ENCODE results near the gene ABCF1.

The ABCF1 gene

DNA sequence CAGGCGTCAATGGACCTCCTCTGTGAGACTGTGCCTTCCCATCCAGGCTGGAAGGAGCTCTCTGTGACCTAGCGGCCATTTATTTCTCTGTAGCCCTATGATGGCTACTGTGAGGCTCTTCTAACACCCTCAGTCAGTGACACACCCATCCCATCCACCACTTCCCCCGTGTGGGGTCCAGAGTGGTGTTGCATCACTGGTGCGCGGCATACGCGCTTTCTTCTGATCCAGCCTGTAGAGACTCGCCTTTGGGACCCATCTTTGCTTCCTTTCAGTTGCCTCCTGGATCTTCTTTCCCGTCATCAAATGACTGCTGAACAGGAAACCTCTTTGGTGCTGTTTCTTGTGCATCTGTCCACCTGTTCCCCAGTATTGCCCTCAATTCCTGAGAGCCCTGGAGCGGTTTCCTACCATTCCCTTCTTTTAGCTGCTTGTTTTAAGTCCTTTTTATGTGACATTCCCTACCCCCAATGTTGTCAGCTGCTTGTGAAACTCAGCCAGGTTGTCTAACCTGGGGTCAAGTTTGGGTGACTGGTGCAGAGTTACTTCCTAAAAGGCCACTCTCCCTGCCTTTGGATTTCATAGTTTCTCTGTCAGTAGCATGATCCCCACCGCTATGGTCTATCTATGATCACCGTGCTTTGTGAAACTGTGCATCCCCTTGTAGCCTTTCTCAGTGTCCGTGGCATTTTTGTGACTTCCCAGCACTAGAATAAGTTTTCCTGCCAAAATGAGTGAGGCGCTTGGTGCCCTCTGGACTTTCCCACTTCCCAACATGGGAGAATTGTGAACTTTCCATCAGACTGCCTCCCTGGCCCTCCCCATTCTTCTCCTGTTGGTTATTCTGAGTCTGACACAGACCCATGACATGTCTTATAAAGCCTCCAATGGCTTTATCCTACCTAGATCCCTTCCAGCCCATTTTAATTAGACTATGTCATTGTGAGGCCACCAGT, 8.5 kb upstream of the ABCF1 start:
- H3K4me3 ChIP-seq (ENCODE audit: low read depth, low read length), result no peak overlapping the region
- TF ChIP-seq, protein P1, sequence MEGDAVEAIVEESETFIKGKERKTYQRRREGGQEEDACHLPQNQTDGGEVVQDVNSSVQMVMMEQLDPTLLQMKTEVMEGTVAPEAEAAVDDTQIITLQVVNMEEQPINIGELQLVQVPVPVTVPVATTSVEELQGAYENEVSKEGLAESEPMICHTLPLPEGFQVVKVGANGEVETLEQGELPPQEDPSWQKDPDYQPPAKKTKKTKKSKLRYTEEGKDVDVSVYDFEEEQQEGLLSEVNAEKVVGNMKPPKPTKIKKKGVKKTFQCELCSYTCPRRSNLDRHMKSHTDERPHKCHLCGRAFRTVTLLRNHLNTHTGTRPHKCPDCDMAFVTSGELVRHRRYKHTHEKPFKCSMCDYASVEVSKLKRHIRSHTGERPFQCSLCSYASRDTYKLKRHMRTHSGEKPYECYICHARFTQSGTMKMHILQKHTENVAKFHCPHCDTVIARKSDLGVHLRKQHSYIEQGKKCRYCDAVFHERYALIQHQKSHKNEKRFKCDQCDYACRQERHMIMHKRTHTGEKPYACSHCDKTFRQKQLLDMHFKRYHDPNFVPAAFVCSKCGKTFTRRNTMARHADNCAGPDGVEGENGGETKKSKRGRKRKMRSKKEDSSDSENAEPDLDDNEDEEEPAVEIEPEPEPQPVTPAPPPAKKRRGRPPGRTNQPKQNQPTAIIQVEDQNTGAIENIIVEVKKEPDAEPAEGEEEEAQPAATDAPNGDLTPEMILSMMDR (IDR thresholded peaks at IDR 0.05; ENCODE audit: control insufficient read depth, extremely low read depth, insufficient read depth), result no peak
- DNase-seq (ENCODE audit: low read depth), result no peak

DNA sequence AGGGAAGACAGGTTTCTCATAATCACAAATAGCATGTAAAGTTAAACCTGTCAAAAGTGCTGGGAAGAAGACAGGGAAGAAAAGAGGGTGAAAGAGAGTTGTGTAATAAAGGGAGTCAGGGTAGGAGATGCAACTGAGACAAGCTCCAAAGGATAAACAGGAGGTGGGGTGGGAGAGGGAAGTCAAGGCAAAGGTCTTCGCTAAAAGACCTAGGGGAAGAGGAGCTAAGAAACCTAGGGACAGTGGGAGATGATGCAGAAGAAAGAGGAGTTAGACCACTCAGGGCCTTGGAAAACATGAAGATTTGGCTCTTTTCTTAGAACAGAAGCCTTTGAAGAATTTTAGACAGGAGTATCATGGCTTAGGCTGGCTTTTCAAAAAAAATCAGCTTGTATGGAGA, 7.1 kb upstream of the ABCF1 start:
- H3K4me3 ChIP-seq (ENCODE audit: low read depth, low read length), result no peak overlapping the region
- no peak for DNase-seq (ENCODE audit: low read depth)
- TF ChIP-seq, protein P1 (IDR thresholded peaks at IDR 0.05; ENCODE audit: control insufficient read depth, extremely low read depth, insufficient read depth), result no peak

DNA sequence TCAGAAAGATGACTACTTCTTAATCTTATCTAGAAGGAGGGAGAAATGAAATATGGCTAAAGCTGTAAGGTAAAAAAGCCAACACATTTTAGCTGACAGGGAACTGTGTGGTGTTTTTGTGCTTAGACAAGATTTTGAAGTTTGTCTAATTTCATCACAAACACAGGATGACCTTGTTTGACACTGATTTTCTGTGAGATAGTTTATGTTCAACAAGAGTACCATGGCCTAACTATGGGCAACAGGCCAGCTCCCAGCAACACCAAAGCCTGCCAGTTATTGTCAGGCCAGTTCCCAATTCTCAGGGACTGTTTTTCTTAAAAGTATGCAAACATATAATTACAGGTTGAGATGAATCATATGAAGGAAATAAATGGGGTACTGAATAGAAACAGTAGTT, 5.5 kb upstream of the ABCF1 start:
- H3K4me3 ChIP-seq (ENCODE audit: low read depth, low read length), result no peak overlapping the region
- TF ChIP-seq, protein P1 (IDR thresholded peaks at IDR 0.05; ENCODE audit: control insufficient read depth, extremely low read depth, insufficient read depth), result no peak
- peak; percentile 49 for DNase-seq (ENCODE audit: low read depth)

DNA sequence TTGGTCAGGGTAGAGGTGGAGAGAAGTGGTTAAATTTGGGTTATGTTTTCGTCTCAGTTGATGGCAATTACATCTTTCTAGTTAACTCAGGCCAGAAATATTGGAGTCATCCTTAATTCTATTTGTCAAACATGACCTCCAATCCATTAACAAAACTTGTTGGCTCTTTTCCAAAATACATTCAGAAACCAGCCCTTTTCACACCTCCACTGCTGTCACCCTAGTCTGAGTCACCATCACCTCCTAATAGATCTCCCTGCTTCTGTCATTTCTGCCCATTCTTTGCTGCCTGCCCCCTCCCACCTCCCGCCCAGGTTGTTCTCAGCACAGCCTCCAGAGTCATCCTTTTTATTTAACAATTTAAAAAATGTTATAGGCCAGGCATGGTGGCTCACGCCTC, 3.0 kb upstream of the ABCF1 start:
- TF ChIP-seq, protein P1 (IDR thresholded peaks at IDR 0.05; ENCODE audit: control insufficient read depth, extremely low read depth, insufficient read depth), result no peak
- no peak overlapping the region for H3K4me3 ChIP-seq (ENCODE audit: low read depth, low read length)

DNA sequence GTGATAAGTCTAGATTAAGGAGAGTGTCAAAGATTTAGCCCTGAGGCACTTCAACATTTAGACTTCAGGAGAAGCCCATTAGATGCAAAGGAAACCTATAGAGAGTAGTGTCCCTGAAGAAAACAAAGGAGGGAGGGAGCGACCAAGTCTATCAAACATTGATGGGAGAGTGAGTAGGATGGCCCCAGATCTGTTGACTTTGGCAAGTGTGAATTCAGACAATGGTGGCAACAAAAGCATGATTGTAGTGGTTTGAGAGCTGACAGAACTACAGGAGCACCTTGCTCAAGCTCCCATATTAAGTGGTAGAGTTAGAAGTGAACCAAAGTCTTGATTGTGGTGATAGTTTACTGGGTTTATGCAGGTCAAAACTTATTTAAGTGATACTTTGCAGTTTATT, 979 bp upstream of the ABCF1 start:
- TF ChIP-seq, protein P1 (IDR thresholded peaks at IDR 0.05; ENCODE audit: control insufficient read depth, extremely low read depth, insufficient read depth), result no peak

More for the DNA sequence above, 3.0 kb upstream of the ABCF1 start:
- DNase-seq (ENCODE audit: low read depth), result no peak

DNA sequence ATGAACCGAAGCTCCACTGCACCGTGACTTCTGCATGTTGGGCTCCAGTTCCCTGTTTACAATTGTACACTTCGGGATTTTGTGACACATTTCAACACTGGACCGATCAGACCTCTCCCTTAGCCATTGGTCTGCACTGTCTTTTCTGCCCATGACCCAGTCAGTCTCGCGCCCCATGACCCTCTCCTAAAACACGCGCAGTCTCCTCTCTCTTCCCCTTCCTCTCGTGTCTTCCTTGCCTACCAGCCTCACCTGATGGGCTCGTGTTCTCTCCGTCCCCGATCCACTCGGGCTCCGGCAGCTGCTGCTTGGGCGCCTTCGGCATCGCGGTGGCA, 535 bp upstream of the ABCF1 start:
- peak overlapping the region; percentile 84 for H3K4me3 ChIP-seq (ENCODE audit: low read depth, low read length)
- TF ChIP-seq, protein P1 (IDR thresholded peaks at IDR 0.05; ENCODE audit: control insufficient read depth, extremely low read depth, insufficient read depth), result no peak
- no peak for DNase-seq (ENCODE audit: low read depth)

More for the DNA sequence above, 979 bp upstream of the ABCF1 start:
- DNase-seq (ENCODE audit: low read depth), result no peak
- peak overlapping the region; percentile 84 for H3K4me3 ChIP-seq (ENCODE audit: low read depth, low read length)

DNA sequence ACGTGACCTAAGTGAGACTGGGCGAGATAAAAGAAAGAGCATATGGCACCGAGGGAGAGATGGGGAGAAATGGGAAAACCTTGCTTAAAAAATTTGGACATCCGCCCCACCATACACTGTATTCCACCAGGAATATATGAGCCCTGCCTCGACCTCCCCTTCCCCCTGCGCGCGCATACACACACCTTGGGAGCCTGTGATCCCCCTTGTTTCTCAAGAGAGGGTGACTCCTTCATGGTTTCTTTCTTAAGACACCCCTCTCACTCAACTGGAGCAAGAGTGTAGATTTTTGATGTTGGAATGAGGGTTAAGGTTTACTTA, 480 bp downstream of the ABCF1 start:
- no peak for DNase-seq (ENCODE audit: low read depth)
- TF ChIP-seq, protein P1 (IDR thresholded peaks at IDR 0.05; ENCODE audit: control insufficient read depth, extremely low read depth, insufficient read depth), result no peak
- H3K4me3 ChIP-seq (ENCODE audit: low read depth, low read length), result peak overlapping the region; percentile 84
